WI38 (cell line): Measurements from ENCODE around the gene ISG15.

ENCODE experiments used
- H3K4me3 ChIP-seq: 2 replicates; pipeline ENCODE4 v1.5.1; 2011; ENCODE audit warnings: low read depth, mild to moderate bottlenecking, control low read depth, low read length
- TF ChIP-seq, protein P1 (sequence below): IDR thresholded peaks from 2 replicates; pipeline ENCODE4 v1.5.1; 2012; ENCODE audit warnings: low read depth, mild to moderate bottlenecking, control low read depth, low read length

The ISG15 gene

DNA sequence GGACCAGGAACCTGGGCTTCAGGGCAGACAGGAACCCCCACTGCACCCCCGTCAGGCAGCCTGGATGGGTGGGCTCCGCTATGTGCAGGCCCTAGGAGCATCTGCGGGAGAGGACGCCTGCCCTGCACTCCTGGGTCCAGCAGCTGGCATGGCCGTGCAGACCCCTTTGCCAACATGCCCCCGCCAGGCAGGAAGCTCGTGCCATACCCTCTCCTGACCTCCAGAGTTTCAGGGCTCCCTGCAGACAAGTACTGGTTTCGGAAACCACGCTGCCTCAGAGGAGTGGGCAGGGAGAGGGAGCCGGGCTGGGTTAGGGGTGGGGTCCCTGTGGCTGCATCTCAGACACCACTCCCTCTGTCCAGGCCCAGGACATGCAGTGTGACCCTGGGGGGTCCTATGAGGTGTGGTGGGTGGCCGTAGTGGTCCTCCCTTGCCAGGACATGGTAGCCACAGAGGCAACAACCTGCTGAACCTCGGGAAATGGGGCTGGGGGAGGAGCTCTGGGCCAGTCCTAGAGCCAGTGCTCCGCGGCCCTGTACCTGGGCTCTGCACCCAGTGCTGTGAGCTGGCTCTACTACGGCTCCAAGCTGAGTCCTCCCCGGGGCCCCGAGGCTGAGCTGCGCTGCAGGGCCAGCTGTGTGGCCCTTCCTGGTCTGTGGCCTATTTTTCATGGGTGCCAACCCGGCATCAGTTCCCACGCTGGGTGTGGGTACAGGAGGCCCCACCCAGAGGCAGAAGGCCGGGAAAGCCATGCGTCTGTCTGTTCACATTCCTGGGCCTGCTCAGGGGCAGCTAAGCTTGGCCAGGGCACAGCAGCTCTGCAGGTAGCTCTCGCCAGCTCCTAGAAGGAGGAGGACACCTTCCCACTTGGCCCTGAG is 45.6 kb upstream of the ISG15 start:
- TF ChIP-seq, protein P1, sequence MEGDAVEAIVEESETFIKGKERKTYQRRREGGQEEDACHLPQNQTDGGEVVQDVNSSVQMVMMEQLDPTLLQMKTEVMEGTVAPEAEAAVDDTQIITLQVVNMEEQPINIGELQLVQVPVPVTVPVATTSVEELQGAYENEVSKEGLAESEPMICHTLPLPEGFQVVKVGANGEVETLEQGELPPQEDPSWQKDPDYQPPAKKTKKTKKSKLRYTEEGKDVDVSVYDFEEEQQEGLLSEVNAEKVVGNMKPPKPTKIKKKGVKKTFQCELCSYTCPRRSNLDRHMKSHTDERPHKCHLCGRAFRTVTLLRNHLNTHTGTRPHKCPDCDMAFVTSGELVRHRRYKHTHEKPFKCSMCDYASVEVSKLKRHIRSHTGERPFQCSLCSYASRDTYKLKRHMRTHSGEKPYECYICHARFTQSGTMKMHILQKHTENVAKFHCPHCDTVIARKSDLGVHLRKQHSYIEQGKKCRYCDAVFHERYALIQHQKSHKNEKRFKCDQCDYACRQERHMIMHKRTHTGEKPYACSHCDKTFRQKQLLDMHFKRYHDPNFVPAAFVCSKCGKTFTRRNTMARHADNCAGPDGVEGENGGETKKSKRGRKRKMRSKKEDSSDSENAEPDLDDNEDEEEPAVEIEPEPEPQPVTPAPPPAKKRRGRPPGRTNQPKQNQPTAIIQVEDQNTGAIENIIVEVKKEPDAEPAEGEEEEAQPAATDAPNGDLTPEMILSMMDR = no peak
- no peak overlapping the region for H3K4me3 ChIP-seq

DNA sequence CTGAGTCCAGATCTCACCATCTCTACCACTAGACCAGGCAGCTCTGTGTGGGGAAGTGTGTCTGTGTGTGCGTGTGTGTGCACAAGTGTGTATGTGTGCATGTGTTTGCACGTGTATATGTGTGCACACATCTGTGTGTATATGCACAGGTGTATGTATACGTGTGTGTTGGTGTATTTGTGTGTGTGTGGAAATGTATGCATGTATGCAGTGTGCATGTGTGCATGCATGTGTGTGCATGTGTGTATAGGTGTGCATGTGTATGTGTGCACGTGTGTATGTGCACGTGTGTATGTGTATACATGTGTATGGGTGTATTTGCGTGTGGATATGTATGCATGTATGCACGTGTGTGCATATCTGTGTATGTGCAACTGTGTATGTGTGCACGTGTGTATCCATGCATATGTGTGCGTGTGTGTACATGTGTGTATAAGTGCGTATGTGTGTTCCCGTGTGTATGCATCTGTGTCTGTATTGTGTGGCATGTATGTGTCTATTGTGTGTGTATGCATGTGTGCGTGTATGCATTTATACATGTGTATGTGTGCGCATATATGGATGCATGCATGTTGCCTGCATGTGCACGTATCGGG is 43.9 kb upstream of the ISG15 start:
- H3K4me3 ChIP-seq = no peak overlapping the region
- TF ChIP-seq, protein P1 = no peak

DNA sequence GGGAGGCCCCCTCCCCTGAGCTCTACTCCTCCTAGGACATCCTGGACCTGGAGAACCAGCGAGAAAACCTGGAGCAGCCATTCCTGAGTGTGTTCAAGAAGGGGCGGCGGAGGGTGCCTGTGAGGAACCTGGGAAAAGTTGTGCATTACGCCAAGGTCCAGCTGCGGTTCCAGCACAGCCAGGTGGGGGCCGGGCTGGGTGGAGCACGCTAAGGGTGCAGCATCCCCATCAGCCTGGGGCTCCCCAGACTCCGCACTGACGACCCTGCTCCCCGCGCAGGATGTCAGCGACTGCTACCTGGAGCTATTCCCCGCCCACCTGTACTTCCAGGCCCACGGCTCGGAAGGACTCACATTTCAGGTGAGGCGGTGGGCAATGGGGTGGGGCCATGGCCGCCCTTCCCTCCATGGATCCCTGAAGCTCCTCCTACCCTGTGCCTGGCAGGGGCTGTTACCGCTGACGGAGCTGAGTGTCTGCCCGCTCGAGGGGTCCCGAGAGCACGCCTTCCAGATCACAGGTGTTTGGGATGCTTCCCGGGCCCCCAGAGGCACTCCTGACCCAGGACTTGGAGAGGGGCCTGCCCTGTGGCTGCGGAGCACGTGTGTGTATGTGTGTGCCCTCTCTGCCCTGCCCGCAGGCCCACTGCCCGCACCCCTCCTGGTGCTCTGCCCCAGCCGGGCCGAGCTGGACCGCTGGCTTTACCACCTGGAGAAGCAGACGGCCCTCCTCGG is 42.9 kb upstream of the ISG15 start:
- H3K4me3 ChIP-seq = no peak overlapping the region
- TF ChIP-seq, protein P1 = no peak

DNA sequence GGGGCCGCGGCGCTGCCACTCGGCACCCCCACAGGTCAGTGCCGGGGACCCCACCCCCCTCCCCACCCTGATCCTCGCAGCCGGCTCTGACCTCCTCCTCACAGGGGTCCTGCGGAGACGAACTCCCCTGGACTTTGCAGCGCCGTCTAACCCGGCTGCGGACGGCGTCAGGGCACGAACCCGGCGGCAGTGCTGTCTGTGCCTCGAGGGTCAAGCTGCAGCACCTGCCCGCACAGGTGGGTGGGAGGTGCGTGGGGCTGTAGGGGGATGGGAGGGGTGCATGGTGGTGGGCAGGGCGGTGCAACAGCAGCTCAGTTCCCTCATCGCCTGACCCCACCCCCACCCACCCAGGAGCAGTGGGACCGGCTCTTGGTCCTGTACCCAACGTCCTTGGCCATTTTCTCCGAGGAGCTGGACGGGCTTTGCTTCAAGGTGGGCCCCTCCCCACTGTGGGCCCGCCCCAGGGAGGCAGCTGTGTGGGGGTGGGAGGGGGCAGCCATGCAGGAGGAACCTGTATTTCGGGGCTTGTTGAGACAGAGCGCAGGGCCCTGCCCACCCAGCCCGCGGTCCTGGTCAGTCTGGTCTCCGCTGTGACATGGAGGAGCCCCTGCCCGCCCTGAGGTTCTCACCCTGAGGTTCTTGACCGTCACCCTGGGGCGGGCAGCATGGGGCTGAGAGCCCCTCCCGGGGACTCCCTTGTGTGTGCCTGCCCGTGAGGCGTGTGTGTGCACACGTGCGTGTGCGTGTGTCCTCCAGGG is 42.1 kb upstream of the ISG15 start:
- no peak overlapping the region for H3K4me3 ChIP-seq
- TF ChIP-seq, protein P1 = no peak

DNA sequence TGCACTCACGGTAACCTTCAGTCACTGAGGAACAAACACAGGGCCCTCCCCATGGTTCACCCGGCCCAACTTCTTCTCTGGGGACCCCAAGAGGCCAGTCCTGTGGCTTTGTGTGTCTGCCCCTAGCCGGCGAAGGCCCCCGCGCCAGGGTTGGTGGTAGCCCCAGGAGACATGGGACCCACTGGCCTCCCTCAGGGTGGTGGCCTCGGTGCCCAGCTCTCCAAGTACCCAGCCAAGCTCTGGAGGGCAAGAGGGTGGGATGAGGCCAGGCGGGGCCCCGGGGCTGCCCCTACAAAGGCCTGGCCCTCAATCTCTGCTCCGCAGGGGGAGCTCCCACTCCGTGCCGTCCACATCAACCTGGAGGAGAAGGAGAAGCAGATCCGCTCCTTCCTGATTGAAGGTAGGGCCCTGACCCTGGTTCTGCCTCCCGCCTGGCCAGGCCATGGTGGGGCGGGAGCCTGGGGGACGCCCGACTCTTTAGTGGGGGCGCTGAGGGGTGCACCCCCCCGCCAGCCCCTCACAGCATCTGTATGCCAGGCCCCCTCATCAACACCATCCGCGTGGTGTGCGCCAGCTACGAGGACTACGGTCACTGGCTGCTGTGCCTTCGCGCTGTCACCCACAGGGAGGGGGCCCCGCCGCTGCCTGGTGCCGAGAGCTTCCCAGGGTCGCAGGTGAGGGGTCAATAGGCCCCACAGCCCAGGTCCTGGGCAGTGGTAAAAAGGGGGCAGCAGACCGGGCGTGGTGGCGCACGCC is 41.4 kb upstream of the ISG15 start:
- TF ChIP-seq, protein P1 = no peak
- no peak overlapping the region for H3K4me3 ChIP-seq

DNA sequence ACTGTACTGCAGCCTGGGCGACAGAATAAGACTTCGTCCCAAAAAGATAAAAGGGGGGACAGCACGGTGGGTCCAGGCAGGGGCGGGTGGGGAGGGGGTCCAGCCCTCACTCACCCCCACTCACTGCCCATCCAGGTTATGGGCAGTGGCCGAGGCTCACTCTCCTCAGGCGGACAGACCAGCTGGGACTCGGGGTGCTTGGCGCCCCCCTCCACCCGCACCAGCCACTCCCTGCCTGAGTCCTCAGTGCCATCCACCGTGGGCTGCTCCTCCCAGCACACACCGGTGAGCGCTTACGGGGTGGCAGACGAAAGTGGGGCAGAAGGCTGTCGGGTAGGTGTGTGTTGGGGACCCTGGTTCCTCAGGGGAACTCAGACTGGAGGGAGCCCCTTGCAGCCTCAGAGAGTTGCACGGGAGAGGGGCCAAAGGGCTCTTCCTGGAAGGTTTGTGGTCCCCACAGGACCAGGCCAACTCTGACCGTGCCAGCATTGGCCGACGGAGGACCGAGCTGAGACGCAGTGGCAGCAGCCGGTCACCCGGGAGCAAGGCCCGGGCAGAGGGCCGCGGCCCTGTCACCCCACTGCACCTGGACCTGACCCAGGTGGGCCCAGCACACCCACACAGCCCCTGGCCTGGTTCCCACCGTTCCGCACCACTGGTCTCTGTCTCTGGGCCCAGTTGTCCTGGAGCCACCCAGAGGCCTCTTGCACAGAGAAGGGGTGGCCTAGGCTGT is 40.4 kb upstream of the ISG15 start:
- TF ChIP-seq, protein P1 = no peak
- H3K4me3 ChIP-seq = no peak overlapping the region
